ENCODE results near the gene RMND5B. TPM values are rescaled to one million over a fixed set of nuclear protein-coding genes. Genes with fewer than 3 reads are reported as not detected.

RMND5B gene
- total and polyA plus RNA-seq, 9 donors: 22.6 to 38.6 (median 31.3) TPM

DNA sequence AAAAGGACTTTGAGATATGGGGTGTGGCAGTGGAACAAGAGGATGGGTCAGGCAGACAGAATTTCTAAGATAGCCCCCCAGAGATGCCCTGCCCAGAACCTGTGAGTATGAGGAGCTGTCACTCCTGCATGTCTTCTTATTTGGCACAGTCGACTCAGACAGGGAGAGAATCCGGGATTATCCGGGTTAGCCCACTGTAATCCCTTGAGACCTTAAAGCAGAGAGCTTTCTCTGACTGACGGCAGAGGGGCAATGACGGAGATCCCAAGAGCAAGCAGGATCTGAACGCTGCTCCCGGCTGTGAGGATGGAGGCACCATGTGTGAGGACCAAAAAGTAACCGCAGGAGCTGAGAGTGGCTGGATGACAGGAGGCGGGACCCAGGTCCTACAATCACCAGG is 31.7 kb downstream of the RMND5B start:
- Histone ChIP-seq H3K27me3 (ENCODE audit: control insufficient read depth, insufficient read depth, low read length) (peaks cover 32% of the 10 kb centered on the region), H3K4me1 (ENCODE audit: control insufficient read depth, insufficient read depth, low read length) (peaks cover 7% of the 10 kb centered on the region), H3K36me3 (ENCODE audit: control insufficient read depth, insufficient read depth, low read length) (no peaks in the 10 kb centered on the region), H3K27ac (ENCODE audit: low read length) (no peak overlapping the region), H3K9me3 (replicated peaks; ENCODE audit: control insufficient read depth, low read depth, low read length) (no peaks in the 10 kb centered on the region), H3K4me3 (ENCODE audit: low read length) (no peak overlapping the region)
- no peak for DNase-seq
- 76% methylated on average over 9 of the region's 9 CpGs for WGBS (ENCODE audit: insufficient coverage)

DNA sequence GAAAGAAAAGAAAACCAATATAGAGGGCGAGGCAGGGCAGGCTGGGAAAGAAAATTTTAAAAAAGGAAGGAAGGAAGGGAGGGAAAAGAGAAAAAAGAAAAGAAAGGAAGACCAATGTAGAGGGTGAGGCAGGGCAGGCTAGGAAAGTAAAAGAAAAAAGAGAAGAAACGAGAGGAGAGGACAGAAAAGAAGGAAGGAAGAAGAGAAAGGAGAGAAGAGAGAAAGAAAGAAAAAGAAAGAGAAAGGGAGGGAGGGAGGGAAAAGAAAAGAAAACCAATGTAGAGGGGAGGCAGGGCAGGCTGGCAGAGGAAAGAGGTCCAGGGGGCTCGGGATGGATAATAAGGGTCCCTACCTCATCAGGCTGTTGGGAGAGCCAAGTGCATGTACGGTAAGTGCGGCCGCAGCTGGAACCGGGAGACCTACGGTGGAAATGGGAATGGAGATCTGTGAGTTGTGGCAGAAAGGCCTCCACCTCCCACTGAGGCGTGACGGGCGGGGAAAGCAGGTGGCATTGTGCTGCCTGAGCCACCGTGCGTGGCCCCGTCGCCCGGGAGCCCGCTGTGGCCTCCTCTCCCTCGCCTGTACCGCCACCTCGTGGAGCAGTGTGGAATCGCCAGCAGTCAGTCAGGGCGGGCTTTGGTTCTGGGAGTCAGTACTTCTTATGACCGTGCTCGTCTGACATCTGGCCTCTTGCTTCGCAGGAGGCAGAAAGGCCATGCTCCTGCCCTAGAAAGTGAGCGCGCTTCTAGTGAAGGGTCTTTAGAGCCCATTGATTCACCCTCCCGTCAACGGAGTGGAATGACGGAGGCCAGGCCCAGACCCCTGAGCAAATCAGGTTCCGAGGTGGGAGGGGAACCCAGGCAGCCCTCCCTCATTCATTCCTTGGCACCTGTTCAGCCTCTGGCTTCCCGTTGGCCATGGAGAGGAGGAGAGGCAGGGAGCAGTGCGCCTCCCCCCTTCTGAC is 33.2 kb downstream of the RMND5B start:
- Histone ChIP-seq H3K4me3 (ENCODE audit: low read length) (no peak overlapping the region), H3K4me1 (ENCODE audit: control insufficient read depth, insufficient read depth, low read length) (peaks cover 7% of the 10 kb centered on the region), H3K27ac (ENCODE audit: low read length) (no peak overlapping the region), H3K36me3 (ENCODE audit: control insufficient read depth, insufficient read depth, low read length) (no peaks in the 10 kb centered on the region), H3K9me3 (replicated peaks; ENCODE audit: control insufficient read depth, low read depth, low read length) (no peaks in the 10 kb centered on the region), H3K27me3 (ENCODE audit: control insufficient read depth, insufficient read depth, low read length) (peaks cover 32% of the 10 kb centered on the region)
- peak; percentile 80 for DNase-seq
- 7% methylated on average over 31 of the region's 33 CpGs for WGBS (ENCODE audit: insufficient coverage)

DNA sequence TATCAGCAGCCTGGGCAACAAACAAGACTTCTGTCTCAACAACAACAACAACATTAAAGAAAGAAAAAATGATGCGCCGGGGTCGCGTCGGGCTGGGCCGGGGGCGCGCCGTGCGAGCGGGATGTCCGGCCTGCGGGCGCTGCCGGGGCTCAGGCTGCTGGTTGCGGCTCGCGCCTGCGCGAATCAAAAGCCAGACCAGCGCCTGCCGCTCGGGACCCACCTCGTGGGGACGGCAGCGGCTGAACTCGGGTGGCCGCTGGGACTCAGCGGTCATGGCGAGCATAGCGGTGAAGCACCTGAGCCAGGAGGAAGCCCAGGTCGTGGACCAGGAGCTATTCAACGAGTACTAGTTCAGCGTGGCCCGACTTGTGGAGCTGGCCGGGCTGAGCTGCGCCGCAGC is 34.8 kb downstream of the RMND5B start:
- Histone ChIP-seq H3K4me3 (ENCODE audit: low read length) (no peak overlapping the region), H3K27ac (ENCODE audit: low read length) (no peak overlapping the region), H3K4me1 (ENCODE audit: control insufficient read depth, insufficient read depth, low read length) (peaks cover 7% of the 10 kb centered on the region), H3K27me3 (ENCODE audit: control insufficient read depth, insufficient read depth, low read length) (peaks cover 32% of the 10 kb centered on the region), H3K9me3 (replicated peaks; ENCODE audit: control insufficient read depth, low read depth, low read length) (no peaks in the 10 kb centered on the region), H3K36me3 (ENCODE audit: control insufficient read depth, insufficient read depth, low read length) (no peaks in the 10 kb centered on the region)
- no peak for DNase-seq
- 32% methylated on average over 37 of the region's 38 CpGs for WGBS (ENCODE audit: insufficient coverage)

DNA sequence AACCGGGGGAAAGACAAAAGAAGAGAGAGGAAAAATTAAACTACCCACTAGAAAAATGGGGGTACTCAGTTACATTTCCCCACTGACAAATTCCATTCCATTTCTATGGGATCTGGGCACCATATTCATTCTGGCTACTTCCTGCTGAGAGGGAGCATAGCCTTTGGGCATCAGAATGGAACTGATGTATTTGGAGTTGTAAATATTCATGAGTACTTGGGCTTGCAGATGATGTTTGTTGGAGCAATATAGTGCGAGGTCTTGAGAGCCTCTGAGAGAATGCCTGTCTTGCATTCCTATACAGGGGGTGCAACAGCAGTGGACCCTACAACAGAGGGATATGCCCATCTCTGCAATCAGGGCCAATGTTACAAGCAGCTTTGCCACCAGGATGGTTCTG is 39.6 kb downstream of the RMND5B start:
- no peaks in the 10 kb centered on the region for H3K4me1 ChIP-seq (ENCODE audit: control insufficient read depth, insufficient read depth, low read length)
- DNase-seq: no peak
- no peak overlapping the region for H3K4me3 ChIP-seq (ENCODE audit: low read length)
- H3K27me3 ChIP-seq (ENCODE audit: control insufficient read depth, insufficient read depth, low read length): peaks cover 9% of the 10 kb centered on the region
- no CpG with 5 or more reads among the region's 2 CpGs for WGBS (ENCODE audit: insufficient coverage)
- no peaks in the 10 kb centered on the region for H3K36me3 ChIP-seq (ENCODE audit: control insufficient read depth, insufficient read depth, low read length)
- H3K27ac ChIP-seq (ENCODE audit: low read length): no peak overlapping the region
- no peaks in the 10 kb centered on the region for H3K9me3 ChIP-seq (replicated peaks; ENCODE audit: control insufficient read depth, low read depth, low read length)

DNA sequence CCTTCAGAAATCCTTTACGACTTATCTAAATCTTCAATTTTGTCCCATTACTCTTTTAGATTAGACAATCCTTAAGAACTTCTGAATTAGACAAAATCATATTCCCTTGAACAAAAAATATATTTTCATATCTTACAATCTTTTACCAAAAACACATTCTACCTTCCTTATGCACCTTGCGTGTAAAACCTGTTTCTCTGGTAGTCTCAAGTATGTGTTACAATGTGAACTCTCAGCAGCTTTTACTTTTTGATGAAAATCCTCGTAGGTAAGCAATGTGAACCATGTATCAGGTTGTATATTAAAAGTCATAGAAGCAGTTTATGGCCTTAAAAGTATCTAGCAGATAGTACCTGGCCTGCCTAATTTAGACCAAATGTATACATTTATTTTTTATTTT is 43.6 kb downstream of the RMND5B start:
- Histone ChIP-seq H3K4me3 (ENCODE audit: low read length) (no peak overlapping the region), H3K27me3 (ENCODE audit: control insufficient read depth, insufficient read depth, low read length) (no peaks in the 10 kb centered on the region), H3K36me3 (ENCODE audit: control insufficient read depth, insufficient read depth, low read length) (no peaks in the 10 kb centered on the region), H3K4me1 (ENCODE audit: control insufficient read depth, insufficient read depth, low read length) (no peaks in the 10 kb centered on the region), H3K9me3 (replicated peaks; ENCODE audit: control insufficient read depth, low read depth, low read length) (no peaks in the 10 kb centered on the region), H3K27ac (ENCODE audit: low read length) (no peak overlapping the region)
- no peak for DNase-seq
- 100% methylated on average over 1 of the region's 3 CpGs for WGBS (ENCODE audit: insufficient coverage)

DNA sequence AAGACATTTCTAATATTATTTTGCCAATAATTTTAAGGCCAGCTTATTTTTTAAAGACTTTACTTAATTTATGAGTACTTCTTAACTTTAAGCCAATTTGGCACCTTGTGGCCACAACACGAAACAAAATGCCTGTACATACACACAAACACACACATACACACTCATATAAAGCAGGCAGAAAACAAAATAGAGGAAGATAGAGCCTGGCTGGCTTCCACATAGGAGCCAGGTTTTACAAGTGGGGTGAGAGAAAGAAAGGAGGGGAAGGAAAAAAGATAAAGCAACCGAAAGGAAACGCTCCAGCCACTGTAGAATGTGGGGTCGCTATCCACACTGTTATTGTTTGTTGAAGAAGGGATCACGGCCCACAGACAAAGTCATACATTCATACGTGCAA is 46.0 kb downstream of the RMND5B start:
- H3K9me3 ChIP-seq (replicated peaks; ENCODE audit: control insufficient read depth, low read depth, low read length): no peaks in the 10 kb centered on the region
- no peak overlapping the region for H3K4me3 ChIP-seq (ENCODE audit: low read length)
- H3K36me3 ChIP-seq (ENCODE audit: control insufficient read depth, insufficient read depth, low read length): no peaks in the 10 kb centered on the region
- H3K27me3 ChIP-seq (ENCODE audit: control insufficient read depth, insufficient read depth, low read length): no peaks in the 10 kb centered on the region
- WGBS (ENCODE audit: insufficient coverage): 77% methylated on average over 4 of the region's 6 CpGs
- H3K4me1 ChIP-seq (ENCODE audit: control insufficient read depth, insufficient read depth, low read length): no peaks in the 10 kb centered on the region
- no peak for DNase-seq
- no peak overlapping the region for H3K27ac ChIP-seq (ENCODE audit: low read length)

DNA sequence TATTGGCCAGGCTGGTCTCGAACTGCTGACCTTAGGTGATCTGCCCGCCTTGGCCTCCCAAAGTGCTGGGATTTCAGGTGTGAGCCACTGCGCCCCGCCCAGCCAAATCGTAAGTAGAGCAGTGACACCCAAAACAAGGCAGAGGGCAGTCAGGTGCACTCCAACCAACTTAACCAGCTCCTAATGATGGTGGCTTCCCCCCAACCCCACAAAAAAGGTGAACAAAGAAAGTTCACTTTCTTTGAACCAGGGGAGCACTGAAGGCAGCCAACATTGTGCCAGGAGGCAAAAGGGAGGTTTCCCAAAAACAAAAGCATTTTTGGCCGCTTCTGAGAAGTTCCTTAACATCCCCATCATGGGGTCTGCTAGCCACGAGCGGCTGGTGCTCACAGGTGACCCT is 46.8 kb downstream of the RMND5B start:
- Histone ChIP-seq H3K4me3 (ENCODE audit: low read length) (no peak overlapping the region), H3K4me1 (ENCODE audit: control insufficient read depth, insufficient read depth, low read length) (no peaks in the 10 kb centered on the region), H3K9me3 (replicated peaks; ENCODE audit: control insufficient read depth, low read depth, low read length) (no peaks in the 10 kb centered on the region), H3K36me3 (ENCODE audit: control insufficient read depth, insufficient read depth, low read length) (no peaks in the 10 kb centered on the region), H3K27ac (ENCODE audit: low read length) (no peak overlapping the region), H3K27me3 (ENCODE audit: control insufficient read depth, insufficient read depth, low read length) (peaks cover 1% of the 10 kb centered on the region)
- no peak for DNase-seq
- 82% methylated on average over 5 of the region's 8 CpGs for WGBS (ENCODE audit: insufficient coverage)

DNA sequence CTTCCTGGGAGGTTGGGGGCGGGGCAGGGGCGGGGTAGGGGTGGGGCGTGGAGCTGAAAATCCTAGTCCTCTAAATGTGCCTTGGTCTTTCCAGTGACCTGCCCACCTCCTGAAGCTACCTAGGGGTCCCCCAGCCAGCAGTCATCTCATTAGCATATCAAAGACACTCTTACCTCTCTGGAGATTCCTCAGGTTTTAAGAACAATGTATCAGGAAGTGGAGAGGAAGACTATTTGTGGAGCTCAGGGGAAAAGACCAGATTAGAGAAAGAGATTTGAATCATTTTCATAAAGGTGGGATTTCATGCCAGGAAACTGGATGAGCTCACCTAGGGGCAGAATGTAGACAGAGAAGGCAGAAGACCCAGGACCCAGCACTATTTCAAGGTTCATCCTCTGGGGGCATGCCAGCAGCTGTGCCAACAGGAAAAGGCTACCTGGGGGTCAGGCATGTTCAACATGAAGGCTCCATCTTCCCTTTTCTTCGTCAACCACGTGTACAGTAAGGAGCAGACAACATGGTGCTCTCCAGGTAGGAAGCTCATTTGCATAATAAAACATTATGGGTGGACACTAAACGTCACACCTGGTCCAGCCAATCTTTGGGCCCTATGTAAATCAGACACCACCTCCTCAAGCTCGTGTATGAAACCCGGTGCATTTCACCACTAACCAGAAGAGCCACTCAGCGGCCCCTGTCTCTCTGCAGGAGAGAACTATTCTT is 49.5 kb downstream of the RMND5B start:
- H3K9me3 ChIP-seq (replicated peaks; ENCODE audit: control insufficient read depth, low read depth, low read length): no peaks in the 10 kb centered on the region
- no peak overlapping the region for H3K4me3 ChIP-seq (ENCODE audit: low read length)
- DNase-seq: no peak
- peaks cover 2% of the 10 kb centered on the region for H3K27me3 ChIP-seq (ENCODE audit: control insufficient read depth, insufficient read depth, low read length)
- no peaks in the 10 kb centered on the region for H3K36me3 ChIP-seq (ENCODE audit: control insufficient read depth, insufficient read depth, low read length)
- H3K4me1 ChIP-seq (ENCODE audit: control insufficient read depth, insufficient read depth, low read length): no peaks in the 10 kb centered on the region
- WGBS (ENCODE audit: insufficient coverage): 25% methylated on average over 1 of the region's 9 CpGs
- no peak overlapping the region for H3K27ac ChIP-seq (ENCODE audit: low read length)

DNA sequence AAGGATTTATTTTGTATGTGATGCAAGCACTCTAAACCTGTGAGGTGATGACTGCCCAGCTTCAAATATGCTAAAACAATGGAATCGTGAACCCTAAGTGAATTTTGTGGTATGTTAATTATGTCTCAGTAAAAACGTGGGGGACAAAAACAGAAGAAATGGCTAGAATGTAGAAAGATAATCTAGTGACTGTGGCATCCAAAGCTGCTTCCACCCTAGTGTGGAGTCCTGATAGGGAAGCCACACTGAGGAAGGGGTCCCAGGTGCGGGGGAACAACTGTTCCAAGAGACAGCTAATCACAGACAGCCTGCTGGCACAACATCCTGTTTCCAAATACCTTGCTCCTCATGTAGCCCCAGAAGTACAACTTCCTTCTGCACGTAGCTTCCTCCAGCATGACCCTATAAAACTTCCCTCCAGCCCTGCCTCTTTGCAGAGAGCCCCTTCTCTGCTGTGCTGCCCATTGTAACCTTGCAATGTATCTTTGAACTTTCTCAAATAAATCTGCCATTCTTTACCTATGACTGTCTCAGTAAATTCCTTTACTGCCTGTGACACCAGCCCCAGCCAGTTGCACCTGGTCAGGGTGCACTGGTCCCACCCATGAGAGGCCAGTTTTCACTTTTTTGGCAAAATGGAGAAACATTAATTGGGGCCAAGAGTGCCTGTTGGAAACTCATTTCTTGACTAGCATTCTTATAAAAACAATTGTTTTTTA is 51.5 kb downstream of the RMND5B start:
- H3K9me3 ChIP-seq (replicated peaks; ENCODE audit: control insufficient read depth, low read depth, low read length): no peaks in the 10 kb centered on the region
- no peak overlapping the region for H3K27ac ChIP-seq (ENCODE audit: low read length)
- WGBS (ENCODE audit: insufficient coverage): 32% methylated on average over 3 of the region's 4 CpGs
- no peak overlapping the region for H3K4me3 ChIP-seq (ENCODE audit: low read length)
- H3K36me3 ChIP-seq (ENCODE audit: control insufficient read depth, insufficient read depth, low read length): no peaks in the 10 kb centered on the region
- no peaks in the 10 kb centered on the region for H3K4me1 ChIP-seq (ENCODE audit: control insufficient read depth, insufficient read depth, low read length)
- H3K27me3 ChIP-seq (ENCODE audit: control insufficient read depth, insufficient read depth, low read length): peaks cover 2% of the 10 kb centered on the region
- no peak for DNase-seq

DNA sequence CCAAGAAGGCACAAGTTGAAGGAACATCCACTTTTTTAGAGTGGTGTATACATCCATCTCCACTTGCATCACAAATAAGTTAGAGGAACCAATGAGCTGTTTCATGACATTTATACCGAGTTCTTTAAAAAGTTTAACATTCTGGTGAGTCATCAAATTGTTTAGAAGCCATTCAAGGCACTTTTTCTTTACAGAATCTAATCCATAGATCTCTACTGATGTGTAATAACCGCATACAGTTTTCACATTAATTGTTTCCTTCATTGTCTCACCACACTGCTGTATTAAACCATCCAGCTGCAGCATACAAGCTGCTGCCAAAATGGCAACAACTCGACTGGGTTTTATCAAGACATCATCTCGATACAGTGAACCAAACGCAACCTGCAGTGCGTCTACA is 55.6 kb downstream of the RMND5B start:
- Histone ChIP-seq H3K4me1 (ENCODE audit: control insufficient read depth, insufficient read depth, low read length) (no peaks in the 10 kb centered on the region), H3K36me3 (ENCODE audit: control insufficient read depth, insufficient read depth, low read length) (no peaks in the 10 kb centered on the region), H3K4me3 (ENCODE audit: low read length) (no peak overlapping the region), H3K27me3 (ENCODE audit: control insufficient read depth, insufficient read depth, low read length) (peaks cover 5% of the 10 kb centered on the region), H3K9me3 (replicated peaks; ENCODE audit: control insufficient read depth, low read depth, low read length) (no peaks in the 10 kb centered on the region), H3K27ac (ENCODE audit: low read length) (no peak overlapping the region)
- 80% methylated on average over 2 of the region's 6 CpGs for WGBS (ENCODE audit: insufficient coverage)
- DNase-seq: no peak

Data from muscle of leg (tissue), 11 donors.